CD4-positive, alpha-beta T cell treated with Interleukin-17A for 4 hours (primary cell): ENCODE results near the gene SIK3.

Source experiments
- DNase-seq: peaks from one replicate; pipeline ENCODE4 v3.0.0-alpha.2; 2020; ENCODE audit warnings: mixed read lengths

Gene SIK3

DNA sequence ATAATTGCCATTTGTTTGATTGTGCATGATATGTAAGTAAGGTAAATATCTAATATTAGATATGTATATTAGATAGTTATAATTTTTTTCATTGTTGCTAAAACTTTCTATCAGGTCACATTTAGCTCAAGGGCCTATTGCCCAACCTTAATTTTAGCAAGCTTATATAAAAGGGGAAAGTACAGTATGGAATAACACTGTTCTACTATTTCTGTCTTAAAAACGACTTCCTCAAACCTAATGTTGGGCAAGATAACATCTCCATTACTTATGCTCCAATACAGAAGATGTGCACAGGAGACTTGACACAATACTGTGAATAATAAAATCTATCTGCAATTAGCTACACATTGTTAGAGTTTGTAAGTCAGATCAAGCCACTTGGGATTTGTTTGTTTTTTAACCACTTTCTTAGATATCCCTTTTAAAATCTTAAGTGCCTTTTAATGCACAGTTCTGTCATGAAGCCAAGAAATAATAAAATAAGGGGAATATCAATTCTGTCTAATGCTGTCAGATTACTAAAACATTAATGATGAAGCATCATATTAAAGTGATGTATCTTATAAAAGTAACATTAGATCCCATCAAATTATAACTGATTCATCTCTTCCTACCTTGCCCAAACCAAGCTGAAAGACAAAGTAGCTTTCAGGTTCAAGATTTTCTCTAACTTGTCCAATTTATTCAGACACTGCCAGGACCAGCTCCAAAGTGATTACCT, 98.1 kb downstream of the SIK3 start:
- no peak for DNase-seq

DNA sequence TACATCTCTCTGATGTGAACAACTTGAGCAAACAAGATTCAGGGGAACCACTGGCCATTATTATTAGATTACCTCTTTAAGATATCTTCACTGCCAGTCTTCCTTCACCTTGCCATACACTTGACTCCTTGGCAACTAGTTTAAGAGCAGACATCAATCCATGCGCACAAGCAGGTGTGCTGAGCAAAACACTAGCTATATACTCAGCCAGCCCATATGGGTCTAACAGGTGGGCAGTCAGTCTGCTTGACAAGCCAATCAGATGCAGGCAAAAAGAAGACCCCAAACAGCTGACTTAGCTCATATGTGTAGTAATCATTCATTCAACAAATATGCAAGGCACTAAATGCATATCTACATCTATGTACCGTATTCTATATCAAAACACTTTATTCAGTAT, 101.2 kb downstream of the SIK3 start:
- no peak for DNase-seq

DNA sequence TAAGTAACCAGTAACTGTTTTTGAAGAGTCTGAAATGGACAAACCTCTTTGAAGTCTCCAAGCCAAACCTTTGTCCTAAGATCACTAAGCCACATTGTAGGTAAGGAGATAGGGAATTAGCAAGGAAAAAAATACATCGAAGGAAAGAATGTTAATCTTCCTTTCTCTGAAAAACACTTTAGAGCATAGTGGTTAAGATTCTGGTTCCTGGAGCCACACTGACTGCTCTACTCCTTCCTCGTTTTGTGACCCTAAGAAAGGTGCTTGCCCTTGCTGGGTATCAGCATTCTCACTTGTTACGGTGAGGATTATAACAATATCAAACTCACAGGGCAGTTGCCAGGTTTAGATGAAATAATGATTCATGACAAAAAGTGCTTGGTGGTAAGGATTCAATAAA, 104.0 kb downstream of the SIK3 start:
- no peak for DNase-seq

DNA sequence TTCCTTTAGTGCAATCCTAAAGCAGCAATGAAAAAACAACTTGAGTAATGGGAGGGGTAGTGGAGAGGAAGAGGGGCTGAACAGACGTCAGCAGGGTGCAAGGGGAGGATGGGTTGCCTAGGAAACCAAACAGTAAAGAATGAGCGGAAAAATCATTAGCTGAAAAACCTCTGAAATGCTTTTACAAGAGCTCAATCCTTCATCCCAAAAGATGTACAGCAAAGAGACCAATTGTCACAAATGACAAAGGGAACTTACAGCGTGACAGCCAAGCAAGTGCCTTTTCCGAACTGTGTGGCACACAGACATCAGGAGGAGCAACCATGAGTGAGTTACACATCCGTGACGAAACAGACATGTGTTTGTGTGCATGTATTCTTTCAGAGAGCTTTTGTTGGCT, 104.6 kb downstream of the SIK3 start:
- DNase-seq, result peak; percentile 15

DNA sequence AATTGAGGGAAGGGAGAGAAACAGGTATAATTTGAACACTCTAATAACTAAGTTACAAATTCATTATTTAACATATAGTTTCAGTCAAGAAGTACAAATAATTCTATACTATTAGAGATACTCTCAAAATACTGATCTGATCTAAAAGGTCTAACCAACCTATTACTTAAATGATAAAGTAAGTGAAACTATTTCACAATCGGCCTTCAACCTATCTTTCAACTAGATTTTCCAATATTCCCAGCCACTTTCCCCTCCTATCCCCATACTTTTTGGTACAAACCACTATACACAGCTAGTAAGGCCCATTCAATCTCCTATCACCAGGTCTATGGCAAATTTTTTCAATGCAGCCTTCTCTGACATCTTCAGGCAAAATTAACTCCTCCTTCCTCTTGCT, 106.7 kb downstream of the SIK3 start:
- no peak for DNase-seq

DNA sequence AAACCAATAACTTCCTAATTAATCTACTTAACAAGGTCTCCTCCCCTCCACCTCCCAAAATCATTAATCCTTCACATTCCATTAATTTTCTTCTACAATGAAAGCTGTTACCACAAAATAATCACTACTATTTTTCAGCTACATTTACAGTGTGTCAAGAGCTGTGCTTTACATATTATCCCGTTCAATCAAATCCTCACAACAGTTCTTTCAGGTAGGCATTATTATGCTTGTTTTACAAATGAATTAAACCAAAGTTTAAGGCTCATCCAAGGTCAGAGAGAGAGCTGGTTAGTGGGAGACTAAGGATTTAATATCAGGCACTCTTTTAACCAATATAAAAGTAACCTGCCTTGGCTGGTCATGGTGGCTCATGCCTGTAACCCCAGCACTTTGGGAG, 107.4 kb downstream of the SIK3 start:
- no peak for DNase-seq

DNA sequence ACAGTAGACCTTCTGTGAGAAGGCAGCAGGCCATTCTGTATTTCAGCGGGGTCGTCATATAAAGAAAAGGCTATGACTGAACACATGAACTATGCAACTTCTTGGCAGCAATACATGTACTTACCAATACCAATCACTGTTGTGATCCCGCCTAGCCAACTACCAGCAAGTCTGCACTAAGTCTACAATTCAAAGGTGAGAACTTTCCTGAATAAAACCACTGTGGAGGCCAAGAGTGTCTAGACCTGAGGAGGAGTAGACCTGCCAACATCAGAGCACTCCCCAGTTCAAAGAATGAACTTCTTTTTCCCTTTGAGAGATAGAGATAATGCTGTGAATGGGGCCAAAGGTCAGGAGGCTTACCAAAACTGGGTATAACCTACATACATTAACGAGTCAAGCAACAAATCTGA, 108.2 kb downstream of the SIK3 start:
- DNase-seq, result no peak

DNA sequence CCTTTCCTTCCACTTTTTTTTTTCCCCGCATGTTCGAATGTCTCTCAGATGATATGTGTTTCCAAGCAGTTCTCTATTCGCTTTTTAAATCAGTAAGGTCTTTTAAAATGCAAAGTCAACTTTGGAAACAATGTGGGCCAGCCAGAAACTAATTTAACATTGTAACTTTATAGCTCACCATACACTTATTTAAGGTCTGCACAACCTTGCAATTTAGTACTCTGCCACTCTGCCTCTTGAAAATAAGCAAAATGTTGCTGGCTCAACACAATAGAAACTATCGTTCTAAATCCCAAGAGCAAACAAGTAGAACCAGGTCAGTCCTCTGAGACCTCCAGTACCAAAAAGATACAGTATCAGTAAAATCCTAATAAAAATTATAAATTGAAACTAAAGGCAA, 109.0 kb downstream of the SIK3 start:
- DNase-seq, result no peak

DNA sequence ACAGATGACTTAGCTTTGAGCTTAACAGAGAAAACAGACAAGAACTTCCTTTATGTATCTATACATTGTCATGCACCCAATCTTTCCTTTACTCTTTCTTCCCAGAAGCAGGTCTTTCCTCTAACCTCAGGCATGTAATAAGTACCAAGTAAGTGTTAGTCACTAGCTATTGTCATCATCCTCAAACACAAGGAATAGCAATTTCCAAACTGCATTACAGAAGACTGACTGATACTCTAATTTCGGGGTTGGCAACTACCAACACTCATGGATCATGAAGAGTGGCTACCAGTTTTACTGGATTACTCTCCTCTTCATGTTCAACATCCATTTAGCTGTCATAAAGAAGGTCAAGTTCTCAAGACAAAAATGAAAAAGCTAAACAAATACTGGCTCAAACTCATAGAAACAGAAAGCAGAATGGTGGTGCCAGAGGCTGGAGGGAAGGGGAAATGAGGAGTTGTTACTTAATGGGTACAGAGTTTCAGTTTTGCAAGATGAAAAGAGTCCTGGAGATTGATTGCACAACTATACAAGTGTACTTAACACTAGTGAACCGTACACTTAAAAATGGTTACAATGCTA, 111.6 kb downstream of the SIK3 start:
- no peak for DNase-seq

DNA sequence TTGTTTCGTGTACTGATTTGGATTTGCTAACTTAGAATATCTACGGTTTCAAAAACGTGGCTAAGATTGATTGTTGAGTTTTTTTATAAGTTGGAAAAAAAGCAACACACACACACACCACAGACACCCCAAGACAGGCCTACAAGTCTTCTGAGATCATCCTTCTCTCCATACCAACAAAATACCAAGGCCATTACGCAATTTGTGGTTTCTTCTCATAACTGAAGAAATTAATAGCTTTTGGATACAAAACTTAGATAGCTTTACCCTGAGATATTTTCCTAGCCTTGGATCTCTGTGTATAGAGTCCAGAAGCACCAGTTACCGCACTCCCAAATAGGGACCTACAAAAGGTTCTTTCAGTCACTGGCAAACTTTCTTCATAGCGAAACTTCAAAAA, 113.6 kb downstream of the SIK3 start:
- no peak for DNase-seq

DNA sequence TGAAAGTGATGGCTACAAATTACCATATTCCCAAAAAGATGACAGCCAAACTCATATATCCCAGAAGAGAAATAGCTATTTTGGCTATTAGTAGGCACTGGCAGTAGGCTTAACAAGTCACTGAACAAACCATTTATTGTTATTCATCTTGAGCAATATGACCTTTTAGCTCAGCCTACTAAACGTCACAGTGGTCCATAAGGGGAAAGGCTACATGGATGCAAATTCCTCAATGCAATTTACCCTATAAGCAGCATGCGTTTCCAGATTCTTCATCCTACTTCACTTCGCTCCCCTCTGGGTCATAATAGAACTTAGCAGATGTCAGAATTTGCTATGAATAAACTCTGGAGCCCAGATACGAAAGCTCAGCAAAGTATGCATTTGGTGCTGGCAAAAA, 114.0 kb downstream of the SIK3 start:
- DNase-seq, result no peak

DNA sequence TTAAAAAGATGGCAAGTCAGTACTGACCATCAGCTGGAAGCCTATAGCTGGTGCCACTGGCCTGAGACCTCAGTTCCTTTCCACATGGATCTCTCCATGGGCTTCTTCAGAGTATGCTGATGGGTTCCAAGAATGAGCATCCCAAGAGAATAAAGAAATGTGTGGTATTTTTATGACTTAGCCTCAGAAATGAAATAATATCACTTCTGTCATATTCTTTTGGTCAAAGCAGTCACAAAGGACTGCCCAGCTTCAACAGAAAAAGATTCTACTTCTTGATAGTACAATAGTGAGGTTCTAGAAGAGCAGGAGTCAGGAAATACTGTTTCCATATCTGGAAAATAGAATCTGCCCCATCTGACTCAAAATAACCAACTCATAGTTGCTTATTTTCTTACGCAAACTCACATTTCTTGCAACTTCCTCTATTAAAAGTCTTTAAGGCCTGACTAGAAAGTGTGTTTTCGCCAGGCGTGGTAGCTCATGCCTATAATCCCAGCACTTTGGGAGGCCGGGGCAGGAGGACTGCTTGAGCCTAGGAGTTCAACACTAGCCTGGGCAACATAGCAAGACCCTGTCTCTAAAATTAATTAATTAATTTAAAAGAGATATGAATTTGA, 116.9 kb downstream of the SIK3 start:
- DNase-seq, result no peak

DNA sequence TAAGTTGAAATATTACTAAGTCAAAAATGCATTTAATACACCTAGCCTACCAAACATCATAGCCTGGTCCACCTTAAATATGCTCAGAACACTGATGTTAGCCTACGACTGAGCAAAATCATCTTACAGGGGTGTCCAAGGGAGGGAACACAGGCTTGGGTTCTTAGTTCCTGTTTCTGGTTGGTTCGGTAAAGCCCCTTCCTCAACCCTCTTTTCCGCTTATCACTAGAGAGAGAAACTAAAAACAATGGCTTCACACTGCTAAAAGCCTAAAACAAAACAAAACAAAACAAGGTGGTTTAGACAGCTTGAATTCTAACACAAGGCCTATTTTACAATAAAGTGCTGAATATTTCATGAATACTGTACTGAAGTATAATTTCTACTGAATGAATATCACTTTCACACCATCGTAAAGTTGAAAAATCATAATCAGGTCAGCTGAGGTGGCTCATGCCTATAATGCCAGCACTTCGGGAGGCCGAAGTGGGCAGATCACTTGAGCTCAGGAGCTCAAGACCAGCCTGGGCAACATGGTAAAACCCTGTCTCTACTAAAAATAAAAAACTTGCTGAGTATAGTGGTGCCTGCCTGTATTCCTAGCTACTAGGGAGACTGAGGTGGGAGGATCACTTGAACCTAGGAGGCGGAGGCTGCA, 118.0 kb downstream of the SIK3 start:
- DNase-seq, result no peak

DNA sequence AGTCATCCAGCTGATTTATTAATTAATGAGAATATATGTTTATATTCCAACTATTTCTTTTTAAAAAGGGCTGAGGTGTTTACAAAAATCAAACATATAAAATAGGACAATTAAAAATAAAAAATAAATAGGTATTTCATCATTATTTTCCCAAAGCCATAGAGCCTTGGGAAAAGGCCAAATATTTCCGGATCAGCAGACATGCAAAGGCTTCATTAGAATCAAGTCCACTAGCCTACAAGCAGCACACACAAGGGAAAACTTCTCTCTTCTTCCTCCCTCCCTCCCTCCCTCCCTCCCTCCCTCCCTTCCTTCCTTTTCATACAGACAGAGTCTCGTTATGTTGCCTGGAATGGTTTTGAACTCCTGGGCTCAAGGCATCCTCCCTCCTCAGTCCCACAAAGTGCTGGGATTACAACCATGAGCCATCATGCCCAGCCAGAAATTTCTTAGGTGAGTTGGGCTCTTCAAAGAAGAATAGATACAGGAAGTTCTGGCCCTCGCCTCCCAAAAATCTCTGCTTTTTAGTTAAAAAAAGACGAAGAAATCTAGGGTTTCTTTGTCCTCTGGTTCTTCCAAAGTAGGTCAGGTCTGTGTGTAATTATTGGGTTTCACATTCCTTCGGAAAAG, 121.2 kb downstream of the SIK3 start:
- DNase-seq, result no peak

DNA sequence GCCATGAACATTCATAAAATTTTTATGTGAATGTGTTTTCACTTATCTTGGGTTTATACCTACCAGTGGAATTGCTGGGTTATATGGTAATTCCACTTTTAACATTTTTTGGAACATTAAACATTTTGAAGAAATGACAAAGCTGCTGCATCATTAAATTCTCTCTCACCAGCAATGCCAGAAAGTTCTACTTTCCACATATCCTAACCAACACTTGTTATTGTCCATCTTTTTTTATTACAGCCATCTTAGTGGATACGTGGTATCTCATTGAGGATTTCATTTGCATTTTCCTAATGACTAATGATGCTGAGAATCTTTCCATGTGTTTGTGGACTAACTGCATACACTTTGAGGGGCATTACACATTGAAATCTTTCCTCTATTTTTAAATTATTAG, 122.6 kb downstream of the SIK3 start:
- DNase-seq, result no peak

DNA sequence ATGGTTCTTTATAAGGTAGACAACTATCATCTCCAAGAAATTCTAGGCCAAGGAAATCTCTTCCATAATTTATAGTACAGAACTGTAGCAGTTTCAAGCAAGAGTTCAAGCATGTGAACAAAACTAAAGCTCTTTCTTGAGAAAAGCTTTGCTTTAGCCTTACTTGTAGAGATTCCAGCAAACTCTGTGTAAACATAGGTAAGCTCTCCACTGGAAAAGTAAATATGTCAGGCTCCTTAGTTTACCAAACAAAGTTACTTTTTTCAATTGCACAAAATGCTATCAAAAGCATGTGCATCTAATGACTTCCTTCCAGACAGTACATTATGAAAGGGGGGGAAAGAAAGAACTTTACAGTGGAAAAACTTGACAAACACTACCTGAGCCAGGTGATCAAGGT, 125.0 kb downstream of the SIK3 start:
- no peak for DNase-seq

DNA sequence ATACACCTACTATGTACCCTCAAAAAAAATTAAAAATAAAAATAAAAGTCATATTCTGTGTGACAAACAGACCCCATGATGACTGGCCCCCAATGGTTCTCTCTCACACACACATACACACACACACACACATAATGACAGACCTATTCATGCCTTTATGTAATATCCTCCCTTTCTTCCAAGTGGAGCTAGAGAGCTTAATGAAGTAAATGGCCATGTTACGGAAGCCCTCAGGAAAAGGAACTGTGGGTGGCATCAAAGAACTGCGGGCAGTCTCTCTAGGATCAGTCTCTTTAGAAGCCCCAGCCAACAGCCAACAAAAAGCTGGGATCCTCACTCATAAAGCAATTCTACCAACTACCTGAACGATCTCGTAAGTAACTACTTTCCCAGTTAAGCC, 125.5 kb downstream of the SIK3 start:
- no peak for DNase-seq

DNA sequence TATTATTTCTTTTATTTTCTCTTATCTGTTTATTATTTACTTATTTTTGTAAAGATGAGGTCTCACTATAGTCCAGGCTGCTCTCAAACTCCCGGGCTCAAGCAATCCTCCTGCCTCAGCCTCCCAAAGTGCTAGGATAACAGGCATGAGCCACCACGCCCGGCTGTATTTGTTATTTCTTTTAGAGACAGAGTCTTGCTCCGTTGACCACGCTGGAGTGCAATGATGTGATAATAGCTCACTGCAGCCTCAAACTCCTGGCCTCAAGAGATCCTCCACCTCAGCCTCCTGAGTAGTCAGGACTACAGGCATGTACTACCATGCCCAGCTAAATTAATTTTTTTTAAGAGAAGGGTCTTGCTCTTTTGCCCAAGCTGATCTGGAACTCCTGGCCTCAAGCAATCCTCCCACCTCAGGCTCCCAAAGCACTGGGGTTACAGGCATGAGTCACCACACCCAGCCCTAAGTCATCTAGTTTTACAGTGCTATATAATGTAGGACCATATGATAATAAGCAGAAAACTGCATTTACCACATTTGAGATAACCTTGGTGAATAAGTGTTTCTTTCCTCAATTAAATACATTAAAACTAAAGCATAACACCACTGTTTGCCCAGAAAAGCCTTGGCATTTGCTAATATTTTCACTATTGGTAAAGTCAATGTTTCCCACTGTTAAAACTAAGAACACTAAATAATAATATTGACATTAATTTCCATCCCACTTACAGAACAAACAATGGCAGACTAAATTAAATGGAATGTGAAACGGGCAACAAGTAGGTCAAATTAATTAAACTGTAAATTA, 127.5 kb downstream of the SIK3 start:
- DNase-seq, result peak; percentile 10

DNA sequence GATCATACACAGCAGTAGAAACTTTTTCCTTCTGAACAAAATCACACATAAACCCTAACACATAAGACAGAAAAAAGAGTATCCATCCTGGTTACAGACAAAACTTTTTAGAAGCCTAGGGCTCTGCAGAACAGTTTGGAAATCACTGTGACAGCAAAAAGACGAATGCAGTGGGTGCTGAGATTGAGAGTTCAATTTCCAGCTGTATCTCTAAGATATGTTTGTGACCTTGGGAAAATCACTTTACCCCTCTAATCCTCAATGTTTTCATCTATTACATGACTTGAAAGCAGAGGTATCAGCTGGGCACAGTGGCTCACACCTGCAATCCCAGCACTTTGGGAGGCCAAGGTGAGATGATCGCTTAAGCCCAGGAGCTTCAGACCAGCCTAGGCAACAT, 128.5 kb downstream of the SIK3 start:
- DNase-seq, result no peak

DNA sequence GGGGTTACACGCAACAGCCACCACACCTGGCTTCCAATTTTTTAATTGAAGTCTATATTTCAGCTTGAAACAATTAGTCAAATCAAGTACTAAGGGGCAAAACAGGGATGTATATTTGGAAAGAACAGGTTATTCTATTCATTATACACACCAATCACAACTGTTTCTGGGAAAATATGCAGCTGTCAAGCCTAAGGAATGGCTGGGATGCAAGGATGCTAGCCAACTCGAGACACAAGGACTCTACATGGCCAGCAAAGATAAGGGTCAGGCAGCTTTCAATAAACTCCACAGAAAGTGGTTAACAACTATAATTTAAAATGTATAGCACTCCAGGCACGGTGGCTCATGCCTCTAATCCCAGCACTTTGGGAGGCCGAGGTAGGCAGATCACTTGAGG, 134.0 kb downstream of the SIK3 start:
- DNase-seq, result no peak

DNA sequence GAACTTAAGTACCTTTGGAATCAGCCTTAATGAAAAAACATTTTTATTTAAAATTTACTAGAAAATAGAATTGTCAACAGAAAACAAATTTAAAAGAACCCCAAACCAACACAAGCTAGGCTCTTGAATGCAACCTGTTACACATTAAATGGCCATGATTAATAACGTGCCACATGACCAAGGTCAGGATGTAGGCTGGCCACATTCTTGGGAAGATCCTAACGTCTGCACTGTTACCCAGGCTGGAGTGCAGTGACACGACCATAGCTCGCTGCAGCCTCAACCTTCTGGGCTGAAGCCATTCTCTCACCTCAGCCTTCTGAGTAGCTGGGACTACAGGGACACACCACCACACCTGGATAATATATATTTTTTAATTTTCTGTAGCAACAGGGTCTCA, 134.4 kb downstream of the SIK3 start:
- no peak for DNase-seq

DNA sequence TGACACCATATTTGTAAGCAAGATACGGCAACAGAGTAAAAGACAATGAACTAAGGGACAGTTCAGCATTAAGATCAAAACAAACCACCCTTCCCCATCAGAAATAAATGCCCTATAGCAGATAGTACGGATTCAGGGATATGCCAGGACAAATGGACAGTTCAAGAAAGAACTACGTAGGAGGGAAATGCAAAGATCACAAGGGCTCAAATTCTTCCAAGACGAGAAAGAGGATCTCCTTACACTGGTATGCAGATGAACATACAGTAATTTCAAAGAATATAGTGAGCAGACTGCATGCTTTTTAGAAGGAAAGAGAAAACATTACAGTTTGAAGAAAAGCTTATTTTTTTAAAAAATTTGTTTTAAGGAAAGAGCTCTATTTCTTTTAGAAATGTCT, 136.1 kb downstream of the SIK3 start:
- DNase-seq, result no peak

DNA sequence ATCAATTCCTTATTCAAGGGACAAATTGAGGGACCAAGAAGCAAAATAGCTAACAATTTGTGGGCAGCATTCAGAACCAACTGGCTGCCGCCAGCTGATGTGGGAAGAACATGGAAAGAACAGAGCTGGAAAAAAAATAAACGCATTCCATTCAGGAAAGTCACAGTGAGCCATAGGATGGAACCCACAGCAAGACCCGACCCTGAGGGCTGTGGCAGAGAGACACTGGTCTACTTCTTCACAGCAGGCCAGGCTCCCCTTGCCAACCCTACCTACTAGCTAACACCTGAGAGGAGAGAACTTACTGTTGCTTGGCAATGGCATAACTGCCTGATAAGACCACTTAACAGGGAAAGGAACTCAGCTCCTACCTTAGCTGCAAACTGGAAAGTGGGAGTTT, 137.3 kb downstream of the SIK3 start:
- DNase-seq, result no peak
